Posterior vena cava (tissue), 2 donors: ENCODE results near the gene RALGPS1. TPM values are rescaled to one million over a fixed set of nuclear protein-coding genes. Genes with fewer than 3 reads are reported as not detected.

ENCODE experiments used
- DNase-seq: peaks from one replicate; pipeline ENCODE4 v3.0.0-alpha.2; 2020; ENCODE audit warnings: low spot score
- intact Hi-C, 2 donors: fragments of 100-400 bp; cut with DNase I; formaldehyde crosslinking; loops; one replicate each; pipeline versions ENCODE4 v1.14.1 to v1.14.2; 2022 to 2023
- total RNA-seq, 2 donors: library from RNA; stranded (reverse); fragmentation: NEBNext Ultra II Directional; extraction: Animal tissue kit (Norgen Biotek cat#: 25700); gene quantifications; one replicate each; pipeline ENCODE4 v1.2.1, GENCODE V29; 2021
- donor health status: DM: yes; HTN: yes; CAD: no.
- donor health status: DM: yes; HTN: yes; CAD: no.

RALGPS1 gene
- total RNA-seq, 2 donors from 2014 or later = 6.4 to 7.8 TPM

- DNase-seq = peak; percentile 79
Observed at GRCh38 chr9:127098916-127099553, 184.5 kb downstream of the RALGPS1 start.

GRCh38 chr9:127099664-127100063, 185.1 kb downstream of the RALGPS1 start:
- intact Hi-C loops = no loop called here
- peak; percentile 28 for DNase-seq

More at GRCh38 chr9:127098916-127099553, 184.5 kb downstream of the RALGPS1 start:
- intact Hi-C loops = no loop called here

GRCh38 chr9:127102176-127102575, 187.6 kb downstream of the RALGPS1 start:
- intact Hi-C loops = no loop called here
- no peak for DNase-seq

GRCh38 chr9:127102788-127103187, 188.2 kb downstream of the RALGPS1 start:
- DNase-seq = peak; percentile 13
- intact Hi-C loops = no loop called here

- intact Hi-C loops = no loop called here
- DNase-seq = peak; percentile 34
Observed at GRCh38 chr9:127104581-127105311, 190.2 kb downstream of the RALGPS1 start.

GRCh38 chr9:127105805-127106465, 191.4 kb downstream of the RALGPS1 start:
- no peak for DNase-seq
- intact Hi-C loops = no loop called here

GRCh38 chr9:127106466-127106855, 191.9 kb downstream of the RALGPS1 start:
- intact Hi-C loops = no loop called here

GRCh38 chr9:127107171-127107928, 192.8 kb downstream of the RALGPS1 start:
- intact Hi-C loops = loop anchor here in 1 of 2 donors (1.0 kb wide), 1 partner anchor 17 kb away; no protein-coding TSS in a partner anchor
- DNase-seq = peak; percentile 68

More at GRCh38 chr9:127106466-127106855, 191.9 kb downstream of the RALGPS1 start:
- DNase-seq = peak; percentile 24

- intact Hi-C loops = loop anchor here in 1 of 2 donors (1.0 kb wide), 1 partner anchor 16 kb away; no protein-coding TSS in a partner anchor
- DNase-seq = peak; percentile 58
Observed at GRCh38 chr9:127107929-127108876, 193.6 kb downstream of the RALGPS1 start.

- intact Hi-C loops = no loop called here
- no peak for DNase-seq
Observed at GRCh38 chr9:127109212-127109711, 194.7 kb downstream of the RALGPS1 start.

- peak; percentile 80 for DNase-seq
- intact Hi-C loops = no loop called here
Observed at GRCh38 chr9:127112056-127112455, 197.5 kb downstream of the RALGPS1 start.

GRCh38 chr9:127112735-127113161, 198.2 kb downstream of the RALGPS1 start:
- peak; percentile 73 for DNase-seq
- intact Hi-C loops = no loop called here

- DNase-seq = peak; percentile 3
- intact Hi-C loops = no loop called here
Observed at GRCh38 chr9:127113191-127113972, 198.8 kb downstream of the RALGPS1 start.

GRCh38 chr9:127114606-127115005, 200.0 kb downstream of the RALGPS1 start:
- no peak for DNase-seq

GRCh38 chr9:127116088-127116726, 201.6 kb downstream of the RALGPS1 start:
- intact Hi-C loops = no loop called here

More at GRCh38 chr9:127114606-127115005, 200.0 kb downstream of the RALGPS1 start:
- intact Hi-C loops = no loop called here

GRCh38 chr9:127116957-127117356, 202.4 kb downstream of the RALGPS1 start:
- peak; percentile 31 for DNase-seq
- intact Hi-C loops = no loop called here

More at GRCh38 chr9:127116088-127116726, 201.6 kb downstream of the RALGPS1 start:
- DNase-seq = no peak

- DNase-seq = peak; percentile 52
- intact Hi-C loops = no loop called here
Observed at GRCh38 chr9:127117801-127118200, 203.2 kb downstream of the RALGPS1 start.
